GM06990 (cell line): ENCODE data around the gene MOGAT3.

Experiments used
- DNase-seq: peaks from one replicate; pipeline ENCODE4 v3.0.0-alpha.2; 2011; ENCODE audit not compliant: insufficient read length; ENCODE audit errors: extremely low read depth
- H3K27me3 ChIP-seq: replicated peaks from 2 replicates; pipeline ENCODE4 v1.6.0; 2011; ENCODE audit warnings: low read length; ENCODE audit not compliant: control insufficient read depth, insufficient read depth
- H3K36me3 ChIP-seq: 2 replicates; pipeline ENCODE4 v1.5.1; 2011; ENCODE audit warnings: low read length; ENCODE audit not compliant: control insufficient read depth, insufficient read depth
- H3K4me3 ChIP-seq: replicated peaks from 2 replicates; pipeline ENCODE4 v1.5.1; 2011; ENCODE audit warnings: low read depth, mild to moderate bottlenecking, control low read depth, low read length
- TF ChIP-seq, protein P1 (sequence below): IDR thresholded peaks from 2 replicates; pipeline ENCODE4 v1.5.1; 2011; ENCODE audit warnings: low read length, control low read depth, mild to moderate bottlenecking, inconsistent platforms; ENCODE audit not compliant: insufficient read depth, poor library complexity, severe bottlenecking

MOGAT3 gene

DNA sequence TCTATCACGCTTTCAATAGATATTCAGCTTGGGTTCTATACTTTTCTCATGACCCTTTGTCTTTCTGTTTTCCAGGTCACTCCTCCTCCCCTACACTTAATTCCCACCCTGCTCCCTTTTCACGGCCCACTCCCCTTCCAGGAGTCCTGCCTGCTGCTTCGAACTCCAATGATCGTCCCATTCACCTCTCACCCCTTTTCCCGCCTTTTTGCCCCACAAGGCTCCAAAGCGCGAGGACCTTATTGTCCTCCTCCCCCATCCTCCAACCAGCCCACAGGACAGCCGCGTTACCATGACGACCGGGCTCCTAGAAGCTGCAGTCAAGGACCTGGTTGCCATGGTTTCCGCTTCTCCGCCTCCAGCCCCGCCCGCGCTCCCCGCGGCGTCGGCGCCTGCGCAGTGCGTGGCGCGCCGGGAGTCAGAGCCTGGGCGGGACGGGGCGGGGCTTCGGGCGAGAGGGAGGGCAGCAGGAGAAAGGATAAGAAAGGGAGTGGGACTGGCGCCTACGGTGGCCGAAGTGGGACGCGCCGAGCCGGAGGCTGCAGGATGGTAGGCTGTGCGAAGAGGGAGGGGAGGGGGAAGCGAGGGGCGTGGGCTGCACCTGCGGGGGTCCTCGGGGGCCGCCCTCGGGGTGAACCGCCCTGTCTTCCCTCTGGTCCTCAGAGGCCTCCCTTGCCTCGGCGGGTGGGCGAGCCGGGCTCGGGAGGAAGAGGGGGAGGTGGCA lies 46.7 kb downstream of the MOGAT3 start, which contains the start of gene AP1S1:
TSS of gene AP1S1 (plus strand) at position 508 of the 724 bp plus-strand sequence. CDS start at position 547, 39 bp downstream.
- Histone ChIP-seq H3K27me3 (no peaks in the 10 kb centered on the region), H3K4me3 (peak within 1 kb of the TSS; percentile 92), H3K36me3 (peaks cover 2% of the 10 kb centered on the region)
- TF ChIP-seq, protein P1, sequence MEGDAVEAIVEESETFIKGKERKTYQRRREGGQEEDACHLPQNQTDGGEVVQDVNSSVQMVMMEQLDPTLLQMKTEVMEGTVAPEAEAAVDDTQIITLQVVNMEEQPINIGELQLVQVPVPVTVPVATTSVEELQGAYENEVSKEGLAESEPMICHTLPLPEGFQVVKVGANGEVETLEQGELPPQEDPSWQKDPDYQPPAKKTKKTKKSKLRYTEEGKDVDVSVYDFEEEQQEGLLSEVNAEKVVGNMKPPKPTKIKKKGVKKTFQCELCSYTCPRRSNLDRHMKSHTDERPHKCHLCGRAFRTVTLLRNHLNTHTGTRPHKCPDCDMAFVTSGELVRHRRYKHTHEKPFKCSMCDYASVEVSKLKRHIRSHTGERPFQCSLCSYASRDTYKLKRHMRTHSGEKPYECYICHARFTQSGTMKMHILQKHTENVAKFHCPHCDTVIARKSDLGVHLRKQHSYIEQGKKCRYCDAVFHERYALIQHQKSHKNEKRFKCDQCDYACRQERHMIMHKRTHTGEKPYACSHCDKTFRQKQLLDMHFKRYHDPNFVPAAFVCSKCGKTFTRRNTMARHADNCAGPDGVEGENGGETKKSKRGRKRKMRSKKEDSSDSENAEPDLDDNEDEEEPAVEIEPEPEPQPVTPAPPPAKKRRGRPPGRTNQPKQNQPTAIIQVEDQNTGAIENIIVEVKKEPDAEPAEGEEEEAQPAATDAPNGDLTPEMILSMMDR, result no peak
- DNase-seq, result peak; percentile 97

DNA sequence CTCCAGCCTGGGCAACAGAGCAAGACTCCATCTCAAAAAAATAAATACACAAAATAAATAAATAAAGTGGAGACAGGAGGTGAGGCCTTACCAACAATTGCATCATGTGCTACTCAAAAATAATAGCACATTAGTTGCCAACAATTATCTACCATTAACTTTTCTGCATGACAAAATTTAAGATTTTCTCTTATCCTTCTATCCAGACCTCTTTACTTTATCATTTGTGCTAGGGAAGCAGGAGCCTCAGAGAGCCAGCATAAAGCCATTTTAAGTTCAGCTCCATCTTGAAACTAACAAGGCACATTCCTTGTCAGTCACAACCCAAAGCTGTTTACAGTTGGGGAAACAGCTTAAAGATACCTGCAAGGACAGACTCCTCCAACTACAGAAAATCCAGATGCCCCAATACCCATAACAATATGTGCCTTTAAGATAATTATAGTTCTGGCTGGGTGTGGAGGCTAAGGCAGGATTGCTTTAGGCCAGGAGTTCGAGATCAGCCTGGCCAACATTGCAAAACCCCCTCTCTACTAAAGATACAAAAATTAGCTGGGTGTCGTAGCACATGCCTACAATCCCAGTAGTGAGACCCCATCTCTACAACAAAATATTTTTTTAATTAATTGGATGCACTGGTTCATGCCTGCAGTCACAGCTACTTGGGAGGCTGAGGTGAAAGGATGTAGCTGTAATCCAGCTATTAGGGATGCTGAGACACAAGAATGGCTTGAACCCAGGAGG lies 48.8 kb downstream of the MOGAT3 start:
- TF ChIP-seq, protein P1, result no peak
- no peak for DNase-seq
- no peaks in the 10 kb centered on the region for H3K36me3 ChIP-seq
- H3K4me3 ChIP-seq, result no peak overlapping the region
- H3K27me3 ChIP-seq, result no peaks in the 10 kb centered on the region; the same call in 1 of the 2 replicates
